Mesenchymal stem cell (in vitro differentiated cells and primary cell): ENCODE measurements around the gene GIMD1.
A peak's percentile ranks its signal among the peaks of the same experiment; 100 is the strongest.

Experiments used
- DNase-seq: peaks from one replicate; pipeline ENCODE4 v3.0.0-alpha.2; 2013
- H2AFZ ChIP-seq: one replicate; pipeline ENCODE4 v1.6.1; 2013; ENCODE audit warnings: low read depth, mild to moderate bottlenecking, control low read depth, inconsistent platforms, low read length, moderate library complexity
- H2AK5ac ChIP-seq: 2 replicates; pipeline ENCODE4 v1.6.1; 2013; ENCODE audit warnings: low read length, moderate library complexity, mild to moderate bottlenecking, inconsistent platforms; ENCODE audit not compliant: severe bottlenecking
- H2BK120ac ChIP-seq: one replicate; pipeline ENCODE4 v1.6.1; 2013; ENCODE audit warnings: low read depth, mild to moderate bottlenecking, inconsistent platforms, low read length, moderate library complexity
- H2BK12ac ChIP-seq, 2 experiments: one replicate each; pipeline ENCODE4 v1.6.1; 2013; ENCODE audit warnings: inconsistent platforms in 2 of 2, low read length in 2 of 2, mild to moderate bottlenecking in 2 of 2, moderate library complexity in 2 of 2, control low read depth in 1 of 2
- H2BK15ac ChIP-seq: one replicate; pipeline ENCODE4 v1.6.1; 2013; ENCODE audit warnings: mild to moderate bottlenecking, low read depth, inconsistent platforms; ENCODE audit not compliant: poor library complexity, severe bottlenecking
- H2BK5ac ChIP-seq: 2 replicates; pipeline ENCODE4 v1.6.1; 2013; ENCODE audit warnings: low read depth, mild to moderate bottlenecking, low read length, control low read depth, inconsistent platforms; ENCODE audit not compliant: poor library complexity, severe bottlenecking
- H3K14ac ChIP-seq, 2 experiments: one replicate each; pipeline ENCODE4 v1.6.1; 2013; ENCODE audit warnings: inconsistent platforms in 2 of 2, low read length in 2 of 2, control low read depth in 1 of 2, mild to moderate bottlenecking in 1 of 2, moderate library complexity in 1 of 2
- H3K18ac ChIP-seq, 2 experiments: one replicate each; pipeline ENCODE4 v1.6.1; 2013; ENCODE audit warnings: inconsistent platforms in 2 of 2, low read length in 2 of 2, control low read depth in 1 of 2, low read depth in 1 of 2, mild to moderate bottlenecking in 1 of 2
- H3K23ac ChIP-seq, 2 experiments: one replicate each; pipeline ENCODE4 v1.6.1; 2013; ENCODE audit warnings: inconsistent platforms in 2 of 2, low read length in 2 of 2, mild to moderate bottlenecking in 2 of 2, moderate library complexity in 2 of 2, control low read depth in 1 of 2
- H3K27ac ChIP-seq: 2 replicates; pipeline ENCODE4 v1.5.1; 2013; ENCODE audit warnings: mild to moderate bottlenecking, moderate library complexity, low read length, control low read depth, inconsistent platforms; ENCODE audit not compliant: poor library complexity, severe bottlenecking
- H3K27me3 ChIP-seq, 2 experiments: 2 replicates each; pipeline versions ENCODE4 v1.6.1 to v1.7.0; 2013; ENCODE audit warnings: low read length in 2 of 2, mild to moderate bottlenecking in 2 of 2, moderate library complexity in 2 of 2, control low read depth in 1 of 2, inconsistent platforms in 1 of 2; ENCODE audit not compliant: control insufficient read depth in 1 of 2, insufficient read depth in 1 of 2
- H3K36me3 ChIP-seq, 2 experiments: 2 replicates each; pipeline versions ENCODE4 v1.6.1 to v1.7.0; 2013; ENCODE audit warnings: low read length in 2 of 2, control low read depth in 1 of 2, inconsistent platforms in 1 of 2, low read depth in 1 of 2, mild to moderate bottlenecking in 1 of 2; ENCODE audit not compliant: insufficient read depth in 2 of 2, control insufficient read depth in 1 of 2
- H3K4ac ChIP-seq, 2 experiments: one replicate each; pipeline ENCODE4 v1.6.1; 2013; ENCODE audit warnings: inconsistent platforms in 2 of 2, low read length in 2 of 2, mild to moderate bottlenecking in 2 of 2, moderate library complexity in 2 of 2, control low read depth in 1 of 2, low read depth in 1 of 2
- H3K4me1 ChIP-seq: 2 replicates; pipeline ENCODE4 v1.6.1; 2013; ENCODE audit warnings: low read depth, low read length, control low read depth; ENCODE audit not compliant: control insufficient read depth, insufficient read depth
- H3K4me2 ChIP-seq: 2 replicates; pipeline ENCODE4 v1.6.1; 2013; ENCODE audit warnings: low read length, mild to moderate bottlenecking, inconsistent platforms; ENCODE audit not compliant: poor library complexity, severe bottlenecking
- H3K4me3 ChIP-seq, 2 experiments: 2 replicates each; pipeline versions ENCODE4 v1.5.1 to v1.7.0; 2013; ENCODE audit warnings: low read length in 2 of 2, mild to moderate bottlenecking in 2 of 2, control low read depth in 1 of 2, low read depth in 1 of 2; ENCODE audit not compliant: insufficient read depth in 1 of 2
- H3K79me1 ChIP-seq: replicated peaks from 2 replicates; pipeline ENCODE4 v1.6.1; 2013; ENCODE audit warnings: mild to moderate bottlenecking, control low read depth, low read length, inconsistent platforms; ENCODE audit not compliant: poor library complexity, severe bottlenecking
- H3K9ac ChIP-seq: 2 replicates; pipeline ENCODE4 v1.7.0; 2013; ENCODE audit warnings: mild to moderate bottlenecking, low read length, moderate library complexity
- H3K9me3 ChIP-seq: 2 replicates; pipeline ENCODE4 v1.7.0; 2013; ENCODE audit warnings: mild to moderate bottlenecking, low read length; ENCODE audit not compliant: control insufficient read depth
- H4K8ac ChIP-seq: one replicate; pipeline ENCODE4 v1.6.1; 2013; ENCODE audit warnings: inconsistent platforms, mild to moderate bottlenecking, low read length, moderate library complexity
- H4K91ac ChIP-seq: one replicate; pipeline ENCODE4 v1.6.1; 2013; ENCODE audit warnings: mild to moderate bottlenecking, low read length, inconsistent platforms
- WGBS: methylation state at CpG from one replicate; pipeline ENCODE4 v1.1.7; 2013; ENCODE audit warnings: mixed read lengths; 5-methylcytosine and 5-hydroxymethylcytosine counted together

GIMD1 gene

GRCh38 chr4:106317815-106318214 is 50.8 kb downstream of the GIMD1 start:
- H4K91ac ChIP-seq, result no peak overlapping the region
- H3K14ac ChIP-seq, result no peak overlapping the region
- no peak overlapping the region for H3K4ac ChIP-seq
- H2AK5ac ChIP-seq, result no peak overlapping the region
- H4K8ac ChIP-seq, result no peak overlapping the region
- H2BK15ac ChIP-seq, result no peak overlapping the region
- H3K27me3 ChIP-seq, result no peaks in the 10 kb centered on the region
- H3K9me3 ChIP-seq, result no peaks in the 10 kb centered on the region
- peak overlapping the region; percentile 70 for H3K4me2 ChIP-seq
- H3K18ac ChIP-seq, result no peak overlapping the region
- WGBS, result no CpG with 5 or more reads among the region's 1 CpG
- H3K23ac ChIP-seq, result no peak overlapping the region
- DNase-seq, result no peak
- H3K27ac ChIP-seq, result no peak overlapping the region
- no peak overlapping the region for H2BK12ac ChIP-seq
- no peak overlapping the region for H2BK120ac ChIP-seq
- H3K4me1 ChIP-seq, result peaks cover 4% of the 10 kb centered on the region
- no peak overlapping the region for H2BK5ac ChIP-seq
- peaks cover 6 to 9% of the 10 kb centered on the region in 2 experiments for H3K36me3 ChIP-seq
- no peak overlapping the region for H2AFZ ChIP-seq
- peaks cover 2% of the 10 kb centered on the region for H3K79me1 ChIP-seq
- H3K4me3 ChIP-seq, result peak overlapping the region in 1 of 2 experiments; percentile 99
- peak overlapping the region; percentile 99 for H3K9ac ChIP-seq

DNA sequence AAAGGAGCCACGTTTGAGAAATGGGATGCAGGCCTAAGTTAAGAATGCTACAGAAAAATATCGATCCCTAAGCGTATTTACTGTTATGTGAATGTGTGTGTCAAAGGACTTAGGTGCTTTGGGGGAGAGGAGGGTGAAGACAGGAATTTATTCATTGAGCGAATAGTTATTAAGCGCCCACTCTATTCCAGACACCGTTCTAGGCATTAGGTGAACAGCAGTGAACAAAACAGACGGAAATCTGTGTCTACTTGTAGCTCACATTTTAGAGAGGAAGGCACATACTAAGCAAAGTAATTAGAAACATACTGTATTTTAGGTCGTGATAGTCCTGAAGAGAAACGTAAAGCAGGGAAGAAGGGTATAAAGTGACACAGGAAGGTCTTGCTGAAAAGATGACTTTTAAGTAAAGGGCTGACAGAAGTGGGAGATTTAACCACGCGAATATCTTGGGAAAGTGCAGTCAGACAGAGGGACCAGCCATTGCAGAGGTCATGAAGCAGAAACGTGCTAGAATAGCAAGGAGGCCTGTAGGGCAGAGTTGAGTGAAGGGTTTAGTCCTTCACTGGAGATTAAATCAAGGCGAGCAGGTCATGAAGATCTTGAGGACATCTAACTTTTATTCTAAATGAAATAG is 51.7 kb downstream of the GIMD1 start:
- DNase-seq, result peak; percentile 41
- 9% methylated on average over 13 of the region's 13 CpGs for WGBS
- H4K8ac ChIP-seq, result peak overlapping the region; percentile 84
- H3K27me3 ChIP-seq, result no peaks in the 10 kb centered on the region
- peak overlapping the region; percentile 65 for H2AFZ ChIP-seq
- peak overlapping the region; percentile 26 to 63 for H3K4ac ChIP-seq
- peak overlapping the region; percentile 87 for H3K27ac ChIP-seq
- peak overlapping the region; percentile 71 for H2BK120ac ChIP-seq
- peak overlapping the region; percentile 99 for H3K9ac ChIP-seq
- H3K9me3 ChIP-seq, result no peaks in the 10 kb centered on the region
- H3K4me2 ChIP-seq, result peak overlapping the region; percentile 90
- peaks cover 1% of the 10 kb centered on the region for H3K4me1 ChIP-seq
- H2BK15ac ChIP-seq, result no peak overlapping the region
- H3K4me3 ChIP-seq, result peak overlapping the region; percentile 76 to 99
- no peak overlapping the region for H2BK12ac ChIP-seq
- peak overlapping the region; percentile 73 to 87 for H3K18ac ChIP-seq
- no peak overlapping the region for H2AK5ac ChIP-seq
- no peak overlapping the region for H2BK5ac ChIP-seq
- H3K79me1 ChIP-seq, result peaks cover 2% of the 10 kb centered on the region
- H4K91ac ChIP-seq, result peak overlapping the region; percentile 64
- no peak overlapping the region for H3K14ac ChIP-seq
- peaks cover 2 to 9% of the 10 kb centered on the region in 2 experiments for H3K36me3 ChIP-seq
- no peak overlapping the region for H3K23ac ChIP-seq

GRCh38 chr4:106315968-106316772 is 52.4 kb downstream of the GIMD1 start, which contains the start of the genes AIMP1 and TBCK:
Gene AIMP1, plus strand, starts transcription at chr4:106316550. Its CDS starts 8,460 bp downstream, at chr4:106325010.
Gene TBCK, minus strand, starts transcription at chr4:106316209. Its CDS starts 7,249 bp downstream, at chr4:106308960.
- H3K27me3 ChIP-seq, result no peaks in the 10 kb centered on the region
- peak within 1 kb of the TSS; percentile 91 for H3K4me2 ChIP-seq
- no peak within 1 kb of the TSS for H2BK12ac ChIP-seq
- peak within 1 kb of the TSS; percentile 99 for H3K9ac ChIP-seq
- no peaks in the 10 kb centered on the region for H3K9me3 ChIP-seq
- H3K79me1 ChIP-seq, result peaks cover 2% of the 10 kb centered on the region
- peak within 1 kb of the TSS; percentile 98 for H4K8ac ChIP-seq
- H2BK120ac ChIP-seq, result peak within 1 kb of the TSS; percentile 75
- H2BK5ac ChIP-seq, result peak within 1 kb of the TSS; percentile 87
- WGBS, result under 1% methylated on average over 44 of the region's 44 CpGs
- peak within 1 kb of the TSS in 1 of 2 experiments; percentile 71 for H3K14ac ChIP-seq
- H3K36me3 ChIP-seq, result peaks cover 2 to 6% of the 10 kb centered on the region in 2 experiments
- no peak within 1 kb of the TSS for H3K23ac ChIP-seq
- H3K27ac ChIP-seq, result peak within 1 kb of the TSS; percentile 87
- peak within 1 kb of the TSS; percentile 97 for H4K91ac ChIP-seq
- peak within 1 kb of the TSS; percentile 78 for H2AK5ac ChIP-seq
- H3K18ac ChIP-seq, result peak within 1 kb of the TSS; percentile 82 to 95
- DNase-seq, result peak; percentile 96
- H3K4me1 ChIP-seq, result peaks cover 1% of the 10 kb centered on the region
- peak within 1 kb of the TSS; percentile 6 for H2BK15ac ChIP-seq
- peak within 1 kb of the TSS; percentile 89 to 99 for H3K4me3 ChIP-seq
- H3K4ac ChIP-seq, result peak within 1 kb of the TSS; percentile 76 to 86
- peak within 1 kb of the TSS; percentile 68 for H2AFZ ChIP-seq

GRCh38 chr4:106315476-106315967 is 53.1 kb downstream of the GIMD1 start:
- no peaks in the 10 kb centered on the region for H3K27me3 ChIP-seq
- no peaks in the 10 kb centered on the region for H3K9me3 ChIP-seq
- WGBS, result 0% methylated on average over 13 of the region's 13 CpGs
- H2BK5ac ChIP-seq, result no peak overlapping the region
- peak overlapping the region in 1 of 2 experiments; percentile 71 for H3K14ac ChIP-seq
- H2BK12ac ChIP-seq, result no peak overlapping the region
- H3K4me3 ChIP-seq, result peak overlapping the region; percentile 89 to 99
- no peak overlapping the region for H3K23ac ChIP-seq
- H3K4me2 ChIP-seq, result peak overlapping the region; percentile 91
- H3K4ac ChIP-seq, result peak overlapping the region; percentile 76 to 86
- H4K91ac ChIP-seq, result peak overlapping the region; percentile 97
- peak overlapping the region; percentile 99 for H3K9ac ChIP-seq
- peak; percentile 61 for DNase-seq
- H3K4me1 ChIP-seq, result peaks cover 1% of the 10 kb centered on the region
- H2AK5ac ChIP-seq, result peak overlapping the region; percentile 78
- H2BK15ac ChIP-seq, result no peak overlapping the region
- peak overlapping the region; percentile 98 for H4K8ac ChIP-seq
- peak overlapping the region; percentile 82 to 95 for H3K18ac ChIP-seq
- H2BK120ac ChIP-seq, result peak overlapping the region; percentile 75
- peaks cover 0 to 2% of the 10 kb centered on the region in 2 experiments for H3K36me3 ChIP-seq
- H3K79me1 ChIP-seq, result peaks cover under 1% of the 10 kb centered on the region
- H3K27ac ChIP-seq, result peak overlapping the region; percentile 87
- peak overlapping the region; percentile 68 for H2AFZ ChIP-seq
